HG02943 (cell line): ENCODE measurements around the gene KRT40.

Experiments
- ATAC-seq: cut with Tn5 transposase; IDR thresholded peaks from one replicate; pipeline ENCODE4 v1.9.1; 2021; ENCODE audit warnings: mild to moderate bottlenecking, low read depth, moderate library complexity; ENCODE audit not compliant: unreplicated experiment

Gene KRT40

DNA sequence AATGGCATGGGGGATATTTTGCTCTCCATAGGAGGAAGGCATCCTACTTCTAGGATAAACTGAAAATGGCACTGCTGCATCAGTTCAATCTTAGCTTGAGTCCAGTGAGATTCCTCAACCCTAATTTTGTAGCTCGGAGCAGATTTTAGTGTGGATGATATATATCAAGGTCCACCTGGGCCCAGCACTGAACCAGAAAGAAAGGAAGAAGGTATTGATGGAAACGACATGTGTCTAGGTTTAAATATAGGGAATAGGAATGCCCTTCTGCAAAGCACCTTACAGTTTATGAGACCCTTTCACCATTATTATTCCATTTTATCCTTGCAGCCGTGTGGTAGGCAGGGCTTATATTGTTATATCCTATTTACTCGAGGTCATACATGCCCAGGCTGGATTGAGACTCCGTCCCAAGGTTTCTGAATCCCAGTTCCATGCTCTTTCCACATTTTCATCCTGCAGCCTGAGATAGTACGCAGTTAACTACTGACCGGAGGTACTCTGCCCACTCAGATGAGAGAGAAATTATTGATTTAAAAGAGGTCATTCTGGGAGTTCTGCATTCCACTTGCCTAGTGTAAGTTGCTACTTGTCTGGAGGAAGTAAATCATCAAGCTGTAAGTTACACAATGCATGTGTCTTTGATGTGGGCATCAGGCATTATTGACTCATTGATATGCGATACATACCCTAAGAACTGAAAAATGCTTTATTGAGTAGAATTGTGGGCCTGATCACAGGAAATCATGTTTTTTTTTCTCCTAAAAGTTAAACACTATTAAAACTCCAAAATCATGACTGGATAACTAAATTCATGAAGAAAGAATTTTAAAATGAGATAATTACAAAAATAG is 27.5 kb downstream of the KRT40 start:
- ATAC-seq, result no peak

DNA sequence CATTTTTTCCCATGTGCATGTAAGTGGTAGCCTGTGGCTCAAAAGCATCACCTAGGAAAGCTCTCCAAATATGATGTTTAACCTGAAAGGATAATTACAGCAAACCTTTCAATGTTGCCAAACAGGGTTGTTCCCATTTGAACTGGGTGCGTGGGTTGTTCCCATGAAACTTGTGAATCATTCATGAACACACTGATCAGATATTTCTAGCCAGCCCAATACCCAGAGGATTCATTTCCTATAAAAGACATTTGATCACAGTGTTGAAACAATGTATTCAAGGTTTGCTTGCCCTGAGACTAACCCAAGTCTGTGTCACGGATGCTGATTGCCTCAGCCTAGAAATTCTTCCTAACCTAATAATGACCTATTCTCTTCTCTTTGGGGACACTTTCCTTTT is 30.2 kb downstream of the KRT40 start:
- ATAC-seq, result no peak

DNA sequence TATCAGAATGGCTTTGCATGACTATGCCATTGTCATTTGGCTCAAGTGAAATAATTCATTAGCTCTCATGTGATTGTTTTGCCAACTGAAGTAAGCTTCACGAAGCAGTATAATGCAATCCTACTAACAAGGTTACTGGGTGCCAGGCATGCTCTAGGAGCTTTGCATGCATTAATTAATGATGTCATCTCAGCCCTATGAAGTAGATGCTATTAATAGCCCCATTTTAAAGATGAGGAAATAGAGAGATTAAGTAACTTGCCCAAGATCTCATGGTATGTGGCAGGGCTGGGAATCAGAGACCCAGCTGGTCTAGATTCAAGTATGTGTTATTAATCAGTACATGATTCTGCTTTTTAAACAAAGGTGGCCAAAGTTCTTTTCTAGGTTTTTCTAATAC is 31.5 kb downstream of the KRT40 start:
- ATAC-seq, result no peak

DNA sequence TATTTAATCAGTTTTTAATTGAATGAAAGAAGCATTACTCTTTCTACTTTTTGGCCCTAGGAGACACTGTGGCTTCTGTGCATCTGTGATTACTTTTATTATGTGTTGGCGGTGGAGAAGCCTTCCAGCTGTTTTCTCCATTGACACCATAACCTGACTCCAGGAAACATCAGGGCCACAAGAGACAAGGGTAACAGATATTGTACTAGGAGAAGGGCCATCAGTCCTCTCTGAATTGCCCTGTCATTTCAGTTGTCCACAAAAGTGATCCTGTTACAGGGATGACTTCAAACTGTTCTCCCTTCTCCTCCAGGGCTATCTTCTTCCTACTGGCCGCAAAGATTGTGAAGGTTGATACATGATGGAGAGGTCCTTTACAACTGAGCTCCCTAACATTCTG is 32.0 kb downstream of the KRT40 start:
- no peak for ATAC-seq

DNA sequence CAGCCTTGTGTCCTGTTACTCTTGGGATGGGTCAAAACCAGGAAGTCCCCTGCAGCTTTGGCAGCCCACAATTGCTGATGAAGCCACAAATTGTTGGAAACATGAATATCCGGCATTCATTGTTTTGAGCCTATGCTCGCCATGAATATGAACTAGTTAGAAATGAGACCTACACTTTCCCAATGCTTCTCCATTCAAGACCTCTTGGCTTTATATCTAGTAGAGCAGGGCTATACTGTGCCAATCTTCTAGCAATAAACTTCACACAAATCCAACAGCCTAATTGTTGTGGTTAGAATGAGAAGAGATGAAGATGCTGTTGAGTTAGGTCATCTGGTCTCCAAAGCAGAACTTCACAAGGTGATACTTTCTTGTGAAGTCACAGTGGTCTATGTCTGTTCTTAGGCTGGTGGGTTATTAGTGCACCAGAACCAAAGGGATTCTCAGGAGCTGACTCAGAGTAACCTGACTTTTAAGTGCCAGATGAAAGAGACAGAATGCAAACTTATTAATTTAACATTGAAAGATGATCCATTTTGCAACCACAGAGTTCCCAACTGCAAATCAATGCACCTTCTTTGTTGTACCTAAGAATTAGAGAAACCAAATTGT is 33.0 kb downstream of the KRT40 start:
- ATAC-seq, result no peak

DNA sequence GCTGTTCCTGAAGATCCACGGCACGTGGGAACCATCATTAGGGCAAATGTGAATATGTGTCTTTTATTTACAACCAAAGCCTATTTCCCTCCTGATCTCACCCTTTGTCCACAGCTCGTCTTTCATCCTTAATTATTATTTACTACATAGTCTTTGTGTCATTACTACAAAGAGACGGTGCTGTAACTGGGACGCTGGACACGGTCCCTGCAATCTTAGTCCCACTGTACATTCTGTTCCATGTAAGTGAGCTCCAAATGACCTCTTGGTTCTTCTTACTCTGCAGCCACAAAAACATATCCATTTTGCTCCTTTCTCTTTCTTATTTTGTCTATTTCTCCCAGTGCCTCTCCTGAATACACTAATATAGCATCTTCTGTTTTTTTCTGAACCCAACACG is 34.0 kb downstream of the KRT40 start:
- ATAC-seq, result no peak

DNA sequence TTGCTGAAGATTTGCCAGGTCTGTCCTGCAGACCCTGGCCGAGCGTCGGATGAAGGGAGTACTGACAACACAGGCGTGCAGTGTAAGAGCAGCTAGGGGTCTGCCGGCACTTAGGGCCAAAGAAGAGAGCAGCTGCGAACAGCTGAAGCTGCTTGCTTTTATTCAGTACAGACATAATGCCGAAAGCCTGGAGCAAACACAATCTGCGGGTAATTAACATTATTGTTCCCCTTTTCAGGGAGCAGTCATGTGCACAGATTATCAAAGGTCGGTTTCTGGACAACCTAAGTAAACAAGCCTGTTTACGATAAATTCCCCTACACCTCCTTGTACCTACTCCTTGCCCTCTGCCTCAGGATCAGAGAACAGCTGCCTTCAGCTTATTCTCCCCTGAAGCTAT is 34.7 kb downstream of the KRT40 start:
- ATAC-seq, result no peak

DNA sequence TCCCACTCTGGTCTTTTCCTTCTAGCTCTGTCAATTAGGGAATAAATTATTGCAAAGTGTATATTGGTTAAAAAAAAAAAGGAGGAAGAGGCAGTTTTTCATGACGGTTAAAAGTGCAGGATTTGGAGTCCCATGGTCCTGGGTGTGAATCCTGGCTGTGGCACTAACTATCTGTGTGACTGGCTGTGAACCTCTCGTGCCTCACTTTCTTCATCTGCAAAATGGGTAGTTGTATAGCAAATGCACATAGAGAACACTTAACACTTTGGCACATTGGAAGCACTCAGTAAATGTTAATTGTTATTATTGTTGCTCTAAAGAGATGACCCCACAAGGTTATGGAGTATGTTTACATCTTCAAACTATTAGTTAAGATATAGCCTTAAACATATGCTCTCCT is 36.2 kb downstream of the KRT40 start:
- no peak for ATAC-seq

DNA sequence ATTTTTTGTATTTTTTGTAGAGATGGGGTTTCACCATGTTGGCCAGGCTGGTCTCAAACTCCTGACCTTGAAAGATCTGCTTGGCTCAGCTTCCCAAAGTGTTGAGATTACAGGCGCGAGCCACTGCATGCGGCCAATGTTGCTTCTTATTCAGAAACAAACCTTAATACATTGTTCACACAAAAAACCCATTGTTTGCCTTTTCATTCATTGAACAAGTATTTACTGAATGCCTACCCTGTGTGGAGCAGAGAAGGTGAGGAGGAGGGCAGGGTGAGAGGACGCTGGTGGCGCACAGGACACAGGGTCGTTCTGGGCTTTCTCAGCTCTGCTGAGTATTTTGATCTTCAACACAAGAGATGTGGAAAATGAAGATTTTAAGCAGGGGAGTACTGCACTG is 38.7 kb downstream of the KRT40 start:
- ATAC-seq, result no peak

DNA sequence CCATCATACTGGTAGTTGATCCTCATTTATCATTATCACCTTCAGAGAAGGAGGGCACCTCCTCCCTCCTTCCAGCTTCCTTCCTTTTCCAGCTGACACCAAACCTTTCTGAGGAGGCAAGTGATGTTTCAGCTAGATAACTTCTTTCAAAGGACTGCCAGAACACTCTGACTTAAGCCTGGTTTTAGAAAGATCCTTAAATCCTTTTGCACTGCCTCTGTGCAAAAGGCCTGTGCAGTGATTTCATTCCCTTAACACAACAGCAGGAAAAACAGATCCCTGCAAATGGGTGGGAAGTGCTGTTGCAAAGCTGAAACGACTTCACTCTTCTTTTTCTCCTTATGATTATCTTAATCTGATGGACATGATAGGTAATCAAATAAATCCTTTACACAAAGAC is 39.6 kb downstream of the KRT40 start:
- no peak for ATAC-seq

DNA sequence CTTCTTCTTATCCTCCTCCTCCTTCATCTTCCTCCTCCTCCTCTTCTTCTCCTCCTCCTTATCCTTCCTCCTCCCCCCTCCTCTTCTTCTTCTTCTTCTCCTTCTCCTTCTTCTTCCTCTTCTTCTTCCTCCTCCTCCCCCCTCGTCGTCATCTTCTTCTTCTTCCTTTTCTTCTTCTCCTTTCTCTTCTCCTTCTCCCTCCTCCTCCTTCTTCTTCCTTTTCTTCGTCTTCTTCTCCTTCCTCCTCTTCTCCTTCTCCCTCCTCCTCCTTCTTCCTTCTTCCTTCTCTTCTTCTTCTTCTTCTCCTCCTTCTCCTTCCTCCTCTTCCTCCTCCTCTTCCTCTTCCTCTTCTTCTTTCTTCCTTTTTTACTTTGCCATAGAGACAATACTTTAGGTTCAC is 41.6 kb downstream of the KRT40 start:
- no peak for ATAC-seq

DNA sequence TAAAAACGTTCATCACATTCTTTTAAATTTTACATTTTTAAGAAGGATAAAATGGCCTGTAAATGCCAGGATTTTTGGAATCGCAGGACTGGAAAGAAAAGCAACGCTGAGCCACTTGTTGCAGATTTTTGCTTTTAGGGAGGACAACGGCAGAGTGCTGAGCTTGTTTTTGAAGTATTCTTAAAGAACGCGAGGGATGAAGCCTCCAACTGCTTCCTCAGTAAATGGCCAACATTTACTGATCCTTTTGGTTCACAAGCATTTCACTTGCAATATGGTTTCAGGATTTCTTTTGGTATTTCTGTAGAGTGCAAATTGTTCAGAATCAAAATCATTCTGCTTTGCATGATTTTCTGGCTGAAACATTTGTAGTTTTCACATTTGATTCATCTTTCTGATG is 43.9 kb downstream of the KRT40 start:
- no peak for ATAC-seq

DNA sequence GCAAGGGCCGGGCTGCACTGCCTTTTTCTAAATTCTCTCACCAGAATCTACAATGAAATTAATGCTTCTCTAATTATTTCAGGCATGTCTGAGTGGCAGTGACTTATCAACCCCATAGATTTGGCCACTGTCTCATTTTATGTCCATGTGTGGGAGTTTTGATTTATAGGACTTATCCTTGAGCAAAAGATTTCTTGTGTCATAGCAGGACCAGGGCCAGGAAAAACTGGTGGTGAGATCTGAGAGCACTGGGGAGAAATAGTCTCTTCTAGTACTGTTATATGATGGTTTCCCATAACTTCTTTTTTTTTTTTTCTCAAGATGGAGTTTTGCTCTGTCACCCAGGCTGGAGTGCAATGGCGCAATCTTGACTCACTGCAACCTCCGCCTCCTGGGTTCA is 45.1 kb downstream of the KRT40 start:
- no peak for ATAC-seq

DNA sequence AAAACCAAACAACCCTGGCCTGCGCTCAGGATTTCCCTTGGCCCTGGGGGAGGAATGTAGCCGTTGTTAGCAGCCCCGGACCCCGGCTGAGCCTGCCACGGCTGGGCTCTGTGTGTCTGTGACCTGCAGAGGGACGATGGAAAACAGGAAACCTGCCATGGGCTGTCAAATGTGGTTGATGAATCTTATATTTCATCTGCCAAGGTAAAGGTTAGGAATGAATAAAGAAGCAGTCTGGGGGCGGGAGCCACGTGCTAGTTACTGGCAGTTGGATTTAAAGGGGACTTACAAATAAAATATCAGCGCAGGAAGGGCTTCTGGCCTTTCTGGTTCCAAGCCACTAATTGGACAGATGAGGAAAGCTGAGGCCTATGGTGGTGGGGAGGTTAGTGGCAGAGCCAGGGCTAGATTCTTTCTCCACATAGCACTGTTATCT is 46.7 kb downstream of the KRT40 start, which contains the start of gene KRT23:
KRT23 (minus strand) TSS at position 263 of the 436 bp plus-strand sequence. CDS start 1,043 bp downstream, outside the sequence.
- no peak for ATAC-seq

DNA sequence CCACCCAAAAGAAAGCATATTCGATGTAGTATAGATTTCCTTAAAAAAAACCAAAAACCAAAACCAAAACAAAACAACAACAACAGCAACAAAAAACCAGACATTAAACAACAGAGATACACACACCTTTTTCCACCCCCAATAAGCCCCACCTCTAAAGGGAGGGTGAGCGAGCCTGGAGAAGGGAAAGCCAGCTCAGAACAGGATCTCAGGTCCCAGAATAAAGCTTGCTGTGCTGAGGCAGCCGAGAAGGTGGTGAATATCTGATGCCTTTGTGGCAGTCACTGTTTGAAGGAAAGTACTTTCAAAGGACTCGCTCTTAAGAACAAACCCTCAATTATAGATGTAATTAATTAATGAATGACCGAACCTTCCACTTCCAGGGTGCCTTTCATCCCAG is 47.1 kb downstream of the KRT40 start:
- ATAC-seq, result no peak

DNA sequence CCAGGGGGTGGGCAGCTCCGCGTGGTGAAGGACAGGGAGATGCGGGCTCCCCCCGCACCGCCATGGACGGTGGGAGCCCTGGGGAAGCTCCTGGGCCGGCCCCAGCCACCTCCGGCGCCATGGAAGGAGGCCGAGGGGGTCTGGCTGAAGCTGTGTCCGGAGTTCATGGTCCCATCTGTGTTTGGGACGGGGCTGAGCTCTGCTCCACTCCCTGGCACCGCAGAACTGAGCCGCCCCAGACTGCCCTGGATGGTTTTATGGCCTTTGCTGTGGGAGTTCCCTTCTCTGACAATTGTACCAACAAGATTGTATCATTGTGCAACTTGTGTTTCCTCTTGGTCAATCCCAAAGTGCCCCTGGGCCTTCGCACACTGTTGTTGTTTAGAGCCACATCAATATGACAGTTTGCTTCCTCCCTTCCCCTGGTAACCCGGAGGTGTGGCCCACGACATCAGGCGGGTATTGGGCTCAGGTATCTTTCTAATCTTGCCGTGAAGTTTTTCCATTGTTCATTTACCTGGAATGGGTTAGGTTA is 47.6 kb downstream of the KRT40 start:
- no peak for ATAC-seq

DNA sequence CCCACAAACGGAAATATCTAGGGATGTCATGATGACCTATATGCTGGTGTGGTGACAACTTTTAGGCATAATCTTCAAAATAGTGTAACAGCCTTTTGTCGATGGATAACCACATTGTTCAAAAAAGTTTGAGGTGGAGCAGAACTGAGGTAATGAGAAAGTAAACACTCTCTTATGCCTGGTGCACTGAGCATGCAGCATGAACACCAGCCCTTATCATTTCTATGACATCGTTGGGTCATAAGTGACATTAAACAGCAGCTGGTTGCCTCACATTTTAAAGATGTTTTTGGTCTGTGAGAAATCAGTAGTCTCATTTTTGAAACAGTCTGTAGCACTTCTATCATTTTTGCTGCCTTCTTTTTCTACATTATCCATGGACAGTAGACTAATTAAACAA is 48.5 kb downstream of the KRT40 start:
- ATAC-seq, result no peak

DNA sequence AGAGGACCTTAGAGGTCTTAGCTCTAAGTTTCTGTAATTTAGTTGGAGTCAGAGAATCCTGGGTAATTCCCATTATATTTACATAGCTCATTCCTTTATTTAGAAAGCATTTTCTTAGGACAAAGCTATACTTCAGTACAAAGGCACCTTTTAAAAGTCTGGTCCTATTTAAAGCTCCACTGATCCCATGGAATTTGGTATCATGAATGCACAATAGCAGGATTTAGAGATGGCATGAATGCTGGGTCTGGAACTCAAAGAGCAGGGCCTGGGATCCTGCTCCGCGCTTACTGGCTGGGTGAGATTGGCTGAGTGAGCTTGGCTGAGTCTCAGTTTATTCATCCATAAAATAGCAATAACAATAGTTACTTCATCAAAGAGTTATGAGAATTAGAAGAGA is 51.5 kb downstream of the KRT40 start:
- ATAC-seq, result no peak

DNA sequence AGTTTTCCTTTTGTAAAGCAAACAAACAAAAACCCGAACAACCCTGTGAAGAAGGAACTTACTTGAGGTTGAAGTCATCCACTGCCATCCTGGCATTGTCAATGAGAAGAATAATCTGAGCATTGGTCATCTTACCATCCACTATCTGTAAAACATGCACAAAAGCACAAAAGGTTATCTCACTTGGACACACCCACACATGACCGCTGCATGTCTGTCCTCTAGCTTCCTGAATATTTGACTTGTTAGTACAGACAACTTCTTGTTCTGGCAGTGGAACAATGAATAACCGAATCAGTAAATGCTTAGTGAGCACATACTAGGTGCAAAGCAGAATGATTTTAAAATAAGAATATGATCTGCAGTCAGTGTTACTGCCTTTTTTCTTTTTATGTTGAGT is 52.8 kb downstream of the KRT40 start:
- ATAC-seq, result no peak
